ENCODE results near the gene NBEA.

NBEA gene

DNA sequence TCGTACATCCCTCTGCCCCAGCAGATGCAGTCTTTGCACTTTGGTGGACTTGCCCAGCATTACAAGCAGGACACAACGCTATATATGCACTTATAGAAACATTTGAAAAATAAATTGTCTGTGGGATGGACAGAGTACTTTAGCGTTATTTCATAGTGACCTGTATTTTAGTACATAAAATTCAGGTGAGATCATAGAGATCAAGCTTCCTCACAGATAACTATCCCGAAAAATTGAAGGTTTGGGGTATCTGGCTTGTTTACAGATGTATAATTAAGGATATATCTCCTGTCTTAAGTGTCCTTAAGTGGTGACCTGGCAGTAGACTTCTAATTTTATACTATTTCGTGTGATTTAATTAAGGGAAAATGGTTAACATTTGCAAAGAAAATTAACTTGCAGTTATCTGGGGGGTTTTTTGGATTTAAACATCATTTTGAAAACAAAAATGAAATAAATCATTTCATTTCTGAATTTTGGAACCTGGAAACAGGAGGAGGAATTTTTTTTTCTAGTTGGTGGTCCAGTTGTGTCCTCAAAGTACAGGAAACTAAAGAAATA is 535.4 kb downstream of the NBEA start:
- no peak for DNase-seq
- no peak overlapping the region for H3K27ac ChIP-seq
- H3K4me3 ChIP-seq (ENCODE audit: low read depth, low read length): no peak overlapping the region
- TF ChIP-seq, protein P1, sequence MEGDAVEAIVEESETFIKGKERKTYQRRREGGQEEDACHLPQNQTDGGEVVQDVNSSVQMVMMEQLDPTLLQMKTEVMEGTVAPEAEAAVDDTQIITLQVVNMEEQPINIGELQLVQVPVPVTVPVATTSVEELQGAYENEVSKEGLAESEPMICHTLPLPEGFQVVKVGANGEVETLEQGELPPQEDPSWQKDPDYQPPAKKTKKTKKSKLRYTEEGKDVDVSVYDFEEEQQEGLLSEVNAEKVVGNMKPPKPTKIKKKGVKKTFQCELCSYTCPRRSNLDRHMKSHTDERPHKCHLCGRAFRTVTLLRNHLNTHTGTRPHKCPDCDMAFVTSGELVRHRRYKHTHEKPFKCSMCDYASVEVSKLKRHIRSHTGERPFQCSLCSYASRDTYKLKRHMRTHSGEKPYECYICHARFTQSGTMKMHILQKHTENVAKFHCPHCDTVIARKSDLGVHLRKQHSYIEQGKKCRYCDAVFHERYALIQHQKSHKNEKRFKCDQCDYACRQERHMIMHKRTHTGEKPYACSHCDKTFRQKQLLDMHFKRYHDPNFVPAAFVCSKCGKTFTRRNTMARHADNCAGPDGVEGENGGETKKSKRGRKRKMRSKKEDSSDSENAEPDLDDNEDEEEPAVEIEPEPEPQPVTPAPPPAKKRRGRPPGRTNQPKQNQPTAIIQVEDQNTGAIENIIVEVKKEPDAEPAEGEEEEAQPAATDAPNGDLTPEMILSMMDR (IDR thresholded peaks at IDR 0.05; ENCODE audit: low read depth, low read length, missing control alignments): no peak
- in situ Hi-C loops (cut with HindIII; ENCODE audit: low pct_ligation_motif_present, low sequenced_read_pairs): no loop called here
- H3K36me3 ChIP-seq (replicated peaks): no peaks in the 10 kb centered on the region
- peaks cover 45% of the 10 kb centered on the region for H3K27me3 ChIP-seq (replicated peaks)

DNA sequence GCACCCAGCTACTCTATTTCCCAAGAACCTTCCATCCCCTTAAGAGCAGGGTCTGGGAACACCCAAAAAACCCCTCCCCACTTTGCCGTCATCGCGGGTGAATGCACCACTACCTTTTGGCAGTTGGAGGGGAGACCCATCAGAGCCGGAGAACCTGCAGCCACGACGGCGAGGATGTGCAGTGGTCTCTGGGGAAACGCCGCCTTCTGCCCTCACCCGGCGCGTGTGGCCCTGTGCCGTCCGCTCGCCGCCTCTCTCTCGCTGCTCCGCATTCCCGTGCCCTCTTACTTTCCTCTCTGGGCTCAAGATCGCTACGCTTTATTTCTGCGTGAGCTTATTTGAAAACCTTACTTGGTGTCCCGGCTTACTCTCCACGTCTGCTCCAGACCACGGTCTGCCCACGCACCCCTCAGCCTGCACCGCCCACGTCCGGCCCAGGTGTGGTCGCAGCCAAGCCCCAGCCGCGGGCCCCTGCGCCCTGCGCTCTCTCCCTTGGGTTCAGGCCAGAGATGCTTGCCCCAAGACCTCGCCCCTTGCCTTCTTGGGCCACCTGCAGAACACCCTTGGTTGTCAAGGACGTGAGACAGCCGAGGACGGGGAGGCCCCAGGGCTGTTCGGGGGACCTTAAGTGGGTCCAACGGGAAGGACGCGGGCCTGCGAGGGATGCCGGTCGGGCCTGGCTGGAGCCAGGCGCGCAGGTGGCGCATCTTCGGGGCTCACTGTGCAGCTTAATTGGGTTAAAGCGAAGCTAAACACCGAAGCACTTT is 536.4 kb downstream of the NBEA start:
- DNase-seq: no peak
- in situ Hi-C loops (cut with HindIII; ENCODE audit: low pct_ligation_motif_present, low sequenced_read_pairs): no loop called here
- Histone ChIP-seq H3K4me3 (ENCODE audit: low read depth, low read length) (no peak overlapping the region), H3K27ac (no peak overlapping the region), H3K36me3 (replicated peaks) (no peaks in the 10 kb centered on the region), H3K27me3 (replicated peaks) (peaks cover 40% of the 10 kb centered on the region)
- TF ChIP-seq, protein P1 (IDR thresholded peaks at IDR 0.05; ENCODE audit: low read depth, low read length, missing control alignments): no peak

DNA sequence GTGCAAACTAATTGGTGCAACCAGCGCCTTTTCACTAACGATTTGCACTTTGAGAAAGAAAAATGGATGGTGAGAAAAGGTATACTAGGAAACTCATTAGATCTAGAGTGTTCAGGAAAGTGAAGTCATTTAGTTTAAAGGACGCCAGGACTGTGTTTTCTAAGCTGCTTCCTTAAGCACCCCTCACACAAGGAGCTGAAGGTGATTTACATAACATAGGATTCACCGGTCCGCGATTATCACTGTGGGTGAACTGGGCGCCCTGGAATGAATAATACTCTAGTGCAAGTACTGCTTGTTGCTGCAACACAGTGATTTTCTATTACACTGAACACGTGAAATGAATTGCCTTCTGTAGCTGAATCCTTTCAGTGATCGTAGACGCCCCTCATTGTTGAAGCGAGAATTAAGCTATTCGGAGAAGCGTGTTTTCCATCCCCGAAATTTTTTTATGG is 537.0 kb downstream of the NBEA start:
- in situ Hi-C loops (cut with HindIII; ENCODE audit: low pct_ligation_motif_present, low sequenced_read_pairs): no loop called here
- H3K27ac ChIP-seq: no peak overlapping the region
- DNase-seq: no peak
- H3K4me3 ChIP-seq (ENCODE audit: low read depth, low read length): no peak overlapping the region
- TF ChIP-seq, protein P1 (IDR thresholded peaks at IDR 0.05; ENCODE audit: low read depth, low read length, missing control alignments): no peak
- H3K27me3 ChIP-seq (replicated peaks): peaks cover 40% of the 10 kb centered on the region
- H3K36me3 ChIP-seq (replicated peaks): no peaks in the 10 kb centered on the region

DNA sequence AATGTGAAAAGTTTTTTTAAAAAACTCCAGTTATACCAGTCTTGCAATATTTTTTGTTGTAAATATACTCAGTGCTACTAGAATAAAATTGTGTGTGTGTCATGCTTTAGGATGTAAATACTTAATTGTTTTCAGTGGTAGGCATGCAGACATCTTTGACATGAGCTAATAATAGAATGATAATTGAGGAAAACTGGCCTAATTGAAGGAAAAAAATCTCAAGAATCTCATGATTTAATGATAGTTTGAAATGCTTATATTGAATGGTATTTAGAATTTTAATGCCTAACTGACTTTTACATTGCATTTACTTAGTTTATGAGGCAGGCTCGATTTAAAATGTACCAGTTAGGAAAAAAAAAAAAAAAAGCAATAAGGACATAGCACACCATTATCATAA is 537.6 kb downstream of the NBEA start:
- Histone ChIP-seq H3K27me3 (replicated peaks) (peaks cover 37% of the 10 kb centered on the region), H3K36me3 (replicated peaks) (no peaks in the 10 kb centered on the region), H3K27ac (no peak overlapping the region), H3K4me3 (ENCODE audit: low read depth, low read length) (no peak overlapping the region)
- in situ Hi-C loops (cut with HindIII; ENCODE audit: low pct_ligation_motif_present, low sequenced_read_pairs): no loop called here
- no peak for DNase-seq
- TF ChIP-seq, protein P1 (IDR thresholded peaks at IDR 0.05; ENCODE audit: low read depth, low read length, missing control alignments): no peak

DNA sequence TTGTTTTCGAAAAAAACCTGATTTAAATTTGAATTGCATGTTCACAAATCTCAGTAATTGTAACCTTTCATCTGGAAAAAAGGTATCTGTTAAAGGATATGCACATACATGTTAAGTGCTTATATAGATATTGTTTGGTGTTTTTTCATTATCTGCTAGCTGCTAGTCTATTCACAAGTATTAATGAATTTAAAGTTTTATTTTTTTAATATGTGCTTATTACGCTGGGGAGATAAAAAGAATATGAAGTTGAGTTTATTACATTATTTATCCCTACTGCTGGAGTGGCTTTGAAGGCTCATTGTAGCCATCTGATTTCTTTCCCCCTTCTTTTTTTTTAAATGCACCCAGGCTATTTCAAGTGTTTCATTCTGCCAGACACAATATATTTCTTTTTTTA is 538.3 kb downstream of the NBEA start:
- no peak overlapping the region for H3K27ac ChIP-seq
- TF ChIP-seq, protein P1 (IDR thresholded peaks at IDR 0.05; ENCODE audit: low read depth, low read length, missing control alignments): no peak
- H3K4me3 ChIP-seq (ENCODE audit: low read depth, low read length): no peak overlapping the region
- peaks cover 31% of the 10 kb centered on the region for H3K27me3 ChIP-seq (replicated peaks)
- no peaks in the 10 kb centered on the region for H3K36me3 ChIP-seq (replicated peaks)
- in situ Hi-C loops (cut with HindIII; ENCODE audit: low pct_ligation_motif_present, low sequenced_read_pairs): no loop called here
- DNase-seq: no peak

Measured in brain microvascular endothelial cell (primary cell).